HG03571 (cell line): ENCODE measurements around the gene CSTPP1.

Experiments used
- ATAC-seq: cut with Tn5 transposase; IDR thresholded peaks from one replicate; pipeline ENCODE4 v1.9.1; 2021; ENCODE audit not compliant: unreplicated experiment

Gene CSTPP1, protein sequence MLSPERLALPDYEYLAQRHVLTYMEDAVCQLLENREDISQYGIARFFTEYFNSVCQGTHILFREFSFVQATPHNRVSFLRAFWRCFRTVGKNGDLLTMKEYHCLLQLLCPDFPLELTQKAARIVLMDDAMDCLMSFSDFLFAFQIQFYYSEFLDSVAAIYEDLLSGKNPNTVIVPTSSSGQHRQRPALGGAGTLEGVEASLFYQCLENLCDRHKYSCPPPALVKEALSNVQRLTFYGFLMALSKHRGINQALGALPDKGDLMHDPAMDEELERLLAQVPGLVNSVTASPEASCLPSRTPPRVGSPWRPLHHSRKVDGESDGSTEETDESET

DNA sequence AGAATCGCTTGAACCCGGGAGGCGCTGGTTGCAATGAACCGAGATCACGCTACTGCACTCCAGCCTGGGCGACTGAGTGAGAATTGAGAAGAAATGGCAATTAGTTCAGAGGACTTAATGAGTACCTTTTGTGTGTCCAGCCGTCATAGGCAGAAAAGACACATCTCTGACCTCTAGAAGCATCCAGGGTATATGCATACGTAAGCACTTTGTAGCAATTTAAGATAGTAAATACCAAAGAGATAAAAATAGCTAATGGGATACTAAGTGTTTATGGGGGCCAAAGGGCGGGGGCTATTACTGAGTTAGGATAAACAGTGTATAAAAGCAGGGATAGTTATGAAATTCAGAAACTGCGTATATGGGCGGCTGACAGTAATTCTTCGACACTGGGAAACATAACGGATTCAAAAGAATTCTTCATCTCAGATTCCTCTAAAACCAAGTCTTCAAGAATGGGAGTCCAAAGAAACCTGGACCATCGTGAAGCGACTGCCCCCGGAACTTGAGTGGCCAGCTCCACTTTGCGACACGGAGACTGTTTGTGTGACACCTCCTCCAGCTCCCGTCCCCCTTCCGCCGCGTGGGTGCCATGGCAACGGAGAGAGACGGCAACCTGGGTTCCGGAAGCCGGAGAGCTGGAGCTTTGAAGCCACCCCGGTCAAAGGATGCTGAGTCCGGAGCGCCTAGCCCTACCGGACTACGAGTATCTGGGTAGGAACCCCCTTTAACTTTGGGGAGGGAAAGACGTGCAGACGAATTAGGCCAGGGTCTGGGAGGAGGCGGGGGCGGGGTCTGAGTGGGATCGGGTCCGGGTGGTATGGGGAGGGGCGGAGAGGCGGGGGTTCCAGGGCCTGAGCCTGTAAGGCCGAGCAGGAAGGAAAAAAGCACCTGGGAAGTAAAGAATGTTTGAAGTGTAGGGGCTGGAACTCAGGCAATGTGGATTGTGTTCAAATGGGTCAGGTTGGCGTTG, at the start of gene CSTPP1:
Gene CSTPP1 (plus strand): TSS at position 624 of the 973 bp plus-strand sequence. CDS start 45 bp downstream, at position 669.
- ATAC-seq, result peak; percentile 89

DNA sequence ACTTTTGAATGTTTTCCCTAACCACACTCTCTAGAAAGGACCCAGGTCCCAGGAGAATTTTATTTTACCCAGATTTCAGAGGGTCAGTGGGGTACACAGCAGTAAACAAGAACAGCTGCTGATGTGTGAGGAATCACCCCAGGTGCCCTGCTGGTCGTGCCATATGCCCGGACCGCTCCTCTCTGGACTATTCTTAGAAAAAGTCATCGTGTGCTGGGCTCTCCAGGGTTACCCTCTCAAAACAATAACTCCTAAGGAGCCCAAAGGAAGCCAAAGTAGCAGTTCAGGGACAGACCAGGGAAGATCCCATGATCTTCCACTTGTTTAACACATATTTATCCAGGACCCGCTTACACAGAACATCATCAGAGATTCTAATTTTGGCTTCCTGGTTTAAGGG, 47.9 kb upstream of the CSTPP1 start:
- no peak for ATAC-seq

DNA sequence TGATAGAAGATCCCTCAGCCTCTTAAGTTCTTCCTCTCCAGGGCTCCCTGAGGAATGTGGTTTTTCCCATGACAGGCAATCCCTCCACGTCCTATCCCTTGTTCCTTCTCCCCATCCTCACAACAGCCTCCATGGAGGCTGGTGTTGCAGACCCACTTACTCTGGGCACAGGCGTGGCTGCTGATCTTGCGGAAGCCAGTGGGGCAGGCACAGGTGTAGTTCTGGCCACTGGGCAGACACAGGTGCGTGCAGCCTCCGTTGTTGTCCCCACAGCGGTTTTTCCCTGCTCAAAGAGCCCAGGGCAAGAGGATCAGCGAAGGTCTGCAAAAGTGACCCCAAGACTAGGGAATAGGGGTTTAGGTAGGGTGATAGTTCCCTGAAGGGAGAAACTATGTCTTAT, 47.3 kb upstream of the CSTPP1 start:
- no peak for ATAC-seq

DNA sequence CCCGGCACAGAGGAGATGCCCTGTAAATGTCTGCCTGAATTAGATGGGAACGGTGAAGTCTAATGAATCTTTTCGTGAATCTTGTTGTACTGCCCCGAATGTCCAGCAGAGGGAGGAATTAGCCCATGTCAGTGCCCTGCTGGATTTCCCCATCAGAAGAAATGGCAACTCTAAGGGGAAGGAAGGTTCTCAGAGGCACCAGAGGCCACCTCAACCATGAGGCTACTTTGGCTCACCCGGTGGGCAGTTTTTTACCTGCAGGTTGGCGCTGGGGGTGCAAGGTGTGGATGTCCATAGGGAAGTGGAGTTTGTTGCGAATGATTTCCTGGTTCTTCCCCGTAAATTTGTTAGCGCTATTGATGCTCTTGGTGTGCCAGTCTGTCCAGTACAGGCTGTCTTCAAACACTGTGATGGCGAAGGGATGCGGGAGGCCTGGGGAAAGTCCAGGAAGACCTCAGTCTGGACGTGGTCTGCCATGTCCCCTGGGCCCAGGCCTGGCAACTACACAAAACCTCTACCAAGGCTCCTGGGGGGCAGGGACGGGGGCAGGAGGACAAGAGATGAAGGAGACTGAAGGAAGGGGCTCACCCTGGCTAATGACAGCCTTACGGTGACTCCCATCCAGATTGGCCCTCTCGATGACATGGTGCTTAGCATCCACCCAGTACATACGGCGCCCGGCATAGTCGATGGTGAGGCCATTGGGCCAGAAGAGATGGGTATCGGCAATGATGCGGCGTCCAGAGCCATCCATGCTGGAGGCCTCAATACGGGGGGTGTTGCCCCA, 46.7 kb upstream of the CSTPP1 start:
- no peak for ATAC-seq

DNA sequence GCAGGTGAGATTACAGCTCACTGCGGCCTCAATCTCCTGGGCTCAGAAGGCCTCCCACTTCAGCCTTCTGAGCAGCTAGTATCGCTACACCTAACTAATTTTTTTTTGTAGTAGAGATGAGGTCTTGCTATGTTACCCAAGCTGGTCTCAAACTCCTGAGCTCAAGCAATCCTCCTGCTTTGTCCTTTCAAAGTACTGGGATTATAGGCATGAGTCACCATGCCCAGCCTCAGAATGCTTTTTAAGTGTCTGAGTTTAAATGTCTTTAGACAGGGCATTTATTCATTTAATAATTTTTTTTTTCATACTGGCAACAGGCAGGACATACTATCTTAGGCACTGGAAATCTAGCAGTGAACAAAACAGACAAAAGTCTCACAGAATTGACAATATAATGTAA, 45.9 kb upstream of the CSTPP1 start:
- ATAC-seq, result no peak

DNA sequence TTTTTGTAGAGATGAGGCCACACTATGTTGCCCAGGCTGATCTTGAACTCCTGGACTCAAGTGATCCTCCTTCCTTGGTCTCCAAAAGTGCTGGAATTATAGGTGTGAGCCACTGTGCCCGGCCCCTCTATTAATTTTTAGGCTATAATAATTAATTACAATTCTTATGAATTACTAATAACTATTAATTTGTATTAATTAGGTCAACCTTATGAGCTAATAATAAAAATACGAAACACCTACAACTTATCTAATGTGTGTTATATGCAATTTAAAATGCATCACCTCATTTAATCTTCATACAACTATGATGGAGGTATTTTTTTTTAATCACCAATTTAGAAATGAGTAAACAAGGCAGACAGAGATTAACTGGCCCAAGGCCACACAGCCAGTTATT, 44.5 kb upstream of the CSTPP1 start:
- no peak for ATAC-seq

DNA sequence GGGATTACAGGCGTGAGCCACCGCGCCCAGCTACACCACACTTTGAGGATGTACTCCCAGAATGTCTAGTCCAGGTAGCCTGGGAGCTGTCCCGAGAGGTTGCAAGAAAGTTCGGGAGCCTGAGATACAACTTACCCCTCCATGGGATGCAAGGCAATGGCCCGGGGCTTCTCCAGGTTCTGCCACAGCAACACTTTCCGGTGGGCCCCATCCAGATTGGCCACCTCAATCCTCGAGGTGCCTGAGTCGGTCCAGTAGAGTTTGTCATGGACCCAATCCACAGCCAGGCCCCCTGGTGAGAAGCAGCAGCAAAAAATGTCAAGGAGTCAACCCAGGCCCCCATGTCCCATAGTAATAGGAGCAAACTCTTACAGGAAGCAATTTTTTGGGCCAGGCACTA, 43.7 kb upstream of the CSTPP1 start:
- no peak for ATAC-seq

DNA sequence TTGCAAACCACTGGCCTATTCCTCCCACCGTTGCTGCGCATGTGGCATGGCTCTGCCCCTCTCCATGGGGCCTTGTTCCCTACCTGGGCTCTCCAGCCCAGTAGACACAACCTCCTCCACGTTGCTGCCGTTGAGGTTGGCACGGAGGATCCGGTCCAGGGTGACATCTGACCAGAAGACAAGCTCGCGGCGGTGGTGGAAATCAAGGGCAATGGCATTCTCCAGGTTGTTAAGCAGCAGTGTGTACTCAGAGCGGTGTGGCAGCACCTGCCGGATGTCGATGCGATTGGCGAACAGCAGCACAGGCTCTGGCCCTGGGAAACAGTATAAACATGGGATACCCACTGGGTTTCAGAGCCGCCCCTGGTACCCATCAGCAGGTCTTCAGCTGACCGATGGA, 42.1 kb upstream of the CSTPP1 start:
- ATAC-seq, result no peak

DNA sequence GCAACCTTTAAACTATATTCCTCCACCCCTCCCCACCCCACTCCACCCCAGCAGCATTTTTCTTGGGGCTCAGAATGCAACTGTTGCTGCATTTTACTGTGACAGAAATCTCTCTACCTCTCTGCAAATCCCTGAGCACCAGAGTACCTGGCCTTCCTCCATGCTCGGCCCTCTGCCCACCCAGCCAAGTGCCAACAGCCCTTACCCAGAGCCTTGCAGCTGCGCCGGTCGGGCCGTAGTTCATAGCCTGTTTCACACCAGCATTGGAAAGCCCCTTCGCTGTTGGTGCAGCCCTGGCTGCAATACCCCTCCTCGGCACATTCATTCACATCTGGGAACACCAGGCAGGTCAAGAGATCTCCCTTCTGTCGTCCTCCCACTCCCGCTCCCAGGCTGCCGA, 41.6 kb upstream of the CSTPP1 start:
- ATAC-seq, result no peak

DNA sequence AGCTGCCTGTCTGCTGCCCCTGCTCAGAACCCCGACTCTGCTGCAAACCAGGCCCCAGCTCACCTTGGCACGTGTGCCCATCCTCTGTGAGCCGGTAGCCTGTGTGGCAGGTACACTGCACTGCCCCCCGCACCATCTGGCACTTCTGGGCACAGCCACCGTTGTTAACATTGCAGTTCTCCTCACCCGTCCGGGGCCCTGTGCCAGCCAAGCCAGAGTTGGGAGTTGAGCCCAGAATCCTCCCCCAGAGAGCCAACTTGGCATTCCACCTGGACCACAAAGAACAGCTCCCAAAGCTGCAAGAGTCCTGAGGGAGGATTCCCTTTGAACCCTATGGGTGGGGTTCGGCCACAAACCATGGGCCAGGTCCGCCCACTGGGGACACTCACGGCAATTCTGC, 40.7 kb upstream of the CSTPP1 start:
- ATAC-seq, result no peak

DNA sequence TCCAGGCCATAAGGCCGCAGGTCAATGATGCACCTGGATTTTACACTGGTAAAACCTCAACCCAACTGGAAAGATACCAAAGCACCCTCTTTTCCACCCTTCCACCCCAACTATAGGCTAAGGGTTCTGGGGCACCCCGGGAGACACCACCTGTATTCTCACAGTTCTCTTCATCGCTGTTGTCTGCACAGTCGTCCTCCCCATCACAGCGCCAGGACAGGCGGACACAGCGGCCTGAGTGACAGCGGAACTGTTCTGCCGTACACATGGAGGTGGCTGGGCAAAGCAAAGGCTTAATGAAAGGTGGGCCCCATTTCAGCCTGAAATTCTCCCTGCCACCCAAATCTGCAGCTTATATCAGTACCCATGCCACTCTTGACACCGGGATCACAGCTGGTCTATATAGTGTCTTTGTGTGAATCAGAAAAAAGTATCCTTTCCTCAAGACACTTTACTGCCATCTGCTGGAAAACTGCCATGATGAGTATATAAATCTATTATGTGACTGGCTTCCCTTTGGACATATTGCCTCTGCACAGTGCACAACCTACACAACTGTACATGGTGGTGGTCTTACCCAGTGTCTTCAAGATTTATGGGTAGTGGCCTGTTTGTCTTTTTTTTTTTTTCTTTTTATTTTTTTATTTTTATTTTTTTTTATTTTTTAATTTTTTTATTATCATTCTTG, 39.7 kb upstream of the CSTPP1 start:
- no peak for ATAC-seq

DNA sequence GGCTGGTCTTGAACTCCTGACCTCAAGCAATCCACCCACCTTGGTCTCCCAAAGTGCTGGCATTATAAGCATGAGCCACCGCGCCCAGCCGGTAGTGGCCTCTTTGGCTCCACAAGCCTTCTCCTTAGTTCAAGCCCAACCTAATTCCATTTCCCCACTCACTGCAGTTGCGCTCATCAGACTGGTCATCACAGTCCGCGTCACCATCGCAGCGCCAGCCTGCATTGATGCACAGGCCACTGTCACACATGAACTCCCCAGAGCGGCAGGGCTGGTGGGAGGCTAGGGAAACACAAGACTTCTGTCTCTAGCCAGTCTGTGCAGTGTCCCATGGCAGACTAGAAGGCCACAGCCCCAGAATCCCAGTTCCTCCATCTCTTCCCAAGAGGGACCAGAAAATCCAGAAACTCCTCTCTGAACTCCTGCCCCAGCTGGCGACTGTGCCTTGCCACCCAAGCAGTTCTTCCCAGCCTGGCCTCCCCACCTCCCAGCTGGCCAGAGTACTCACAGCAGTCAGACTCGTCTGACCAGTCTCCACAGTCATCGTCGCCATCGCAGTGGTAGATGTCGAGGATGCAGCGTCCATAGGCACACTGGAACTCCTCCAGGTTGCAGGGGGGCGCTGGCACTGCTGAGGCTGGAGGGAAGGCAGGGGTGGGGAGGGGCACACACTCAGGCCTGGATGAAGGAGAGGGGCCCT, 38.0 kb upstream of the CSTPP1 start:
- ATAC-seq, result no peak

DNA sequence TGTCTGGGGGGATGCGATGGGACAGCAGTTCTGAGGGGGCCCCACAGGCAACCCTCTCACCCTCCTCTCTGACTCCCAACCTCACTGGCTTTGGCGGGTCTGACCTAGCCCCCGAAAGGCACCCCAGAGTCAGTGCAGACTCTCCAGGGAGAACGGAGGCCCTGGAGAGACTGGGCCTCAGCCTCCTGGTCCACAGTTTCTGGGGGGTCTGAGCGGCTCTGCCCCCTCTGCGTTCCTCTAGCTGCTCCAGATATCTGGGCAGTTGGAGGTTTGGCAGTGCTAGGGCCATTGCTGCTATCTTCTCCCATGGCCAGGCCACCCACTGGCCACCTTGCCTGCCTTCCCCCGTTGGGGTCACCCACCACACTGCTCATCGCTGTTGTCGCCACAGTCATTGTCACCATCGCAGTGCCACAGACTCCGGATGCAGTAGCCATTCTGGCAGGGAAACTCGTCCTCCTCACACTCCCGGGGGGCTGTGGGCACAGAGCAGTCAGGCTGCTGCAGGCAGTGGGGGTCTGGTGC, 37.0 kb upstream of the CSTPP1 start:
- ATAC-seq, result no peak

DNA sequence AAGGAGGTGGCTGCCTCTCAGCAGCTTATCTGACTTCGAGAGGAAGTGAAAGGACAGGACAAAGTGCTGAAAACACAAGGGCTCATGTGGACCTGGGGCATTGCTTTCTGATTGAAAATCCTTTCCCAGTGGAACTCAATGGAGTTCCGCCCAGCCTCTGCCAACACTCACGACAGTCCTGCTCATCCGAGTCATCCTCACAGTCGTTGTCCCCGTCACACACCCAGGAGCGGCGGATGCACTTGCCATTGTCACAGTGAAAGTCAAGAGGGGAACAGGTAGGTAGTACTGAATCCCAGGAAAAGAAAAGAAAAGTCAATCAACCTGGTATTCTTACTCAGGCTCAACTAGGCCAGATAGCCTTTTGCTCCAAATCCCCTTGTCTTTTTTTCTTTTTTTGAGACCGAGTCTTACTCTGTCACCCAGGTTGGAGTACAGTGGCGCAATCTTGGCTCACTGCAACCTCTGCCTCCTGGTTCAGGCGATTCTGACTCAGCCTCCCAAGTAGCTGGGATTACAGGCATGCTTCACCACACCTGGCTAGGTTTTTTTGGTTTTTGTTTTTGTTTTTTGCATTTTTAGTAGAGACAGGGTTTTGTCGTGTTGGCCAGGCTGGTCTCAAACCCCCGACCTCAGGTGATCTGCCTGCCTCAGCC, 36.3 kb upstream of the CSTPP1 start:
- no peak for ATAC-seq

DNA sequence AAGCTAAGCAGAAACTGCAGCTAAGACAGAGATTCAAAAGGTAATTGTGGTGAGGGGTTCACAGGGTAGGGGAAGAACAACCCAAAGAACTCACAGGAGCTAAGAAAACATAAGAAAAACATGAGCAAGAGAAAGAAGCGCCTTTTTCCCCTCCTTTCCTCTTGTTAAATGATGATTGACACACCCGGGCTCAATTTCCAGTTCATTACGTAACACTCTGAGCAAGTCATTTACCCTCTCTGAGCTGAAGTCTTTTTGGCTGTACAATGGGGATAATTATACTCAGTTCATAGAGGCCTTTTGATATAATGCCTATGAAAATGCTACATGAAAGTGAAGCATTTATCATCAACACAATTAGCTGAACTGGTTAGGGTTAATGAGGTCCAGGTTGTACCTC, 35.4 kb upstream of the CSTPP1 start:
- ATAC-seq, result no peak

DNA sequence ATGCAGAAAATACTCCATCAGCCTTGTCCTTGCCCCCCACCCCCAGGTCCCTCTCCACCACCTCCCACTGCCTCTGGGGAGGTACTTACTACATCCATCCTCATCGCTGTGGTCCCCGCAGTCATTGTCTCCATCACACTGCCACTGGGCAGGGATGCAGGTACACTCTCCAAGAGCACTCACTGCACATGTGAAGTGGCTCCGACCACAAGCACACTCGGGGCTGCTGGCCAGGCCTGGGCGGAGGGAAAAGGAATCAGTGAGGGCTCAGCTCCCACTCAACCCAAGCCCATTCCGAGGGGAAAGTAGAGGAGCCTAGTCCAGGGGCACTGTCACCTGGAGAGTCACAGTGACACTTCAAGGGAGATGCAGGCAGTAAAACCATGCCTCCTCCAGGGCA, 33.9 kb upstream of the CSTPP1 start:
- no peak for ATAC-seq

DNA sequence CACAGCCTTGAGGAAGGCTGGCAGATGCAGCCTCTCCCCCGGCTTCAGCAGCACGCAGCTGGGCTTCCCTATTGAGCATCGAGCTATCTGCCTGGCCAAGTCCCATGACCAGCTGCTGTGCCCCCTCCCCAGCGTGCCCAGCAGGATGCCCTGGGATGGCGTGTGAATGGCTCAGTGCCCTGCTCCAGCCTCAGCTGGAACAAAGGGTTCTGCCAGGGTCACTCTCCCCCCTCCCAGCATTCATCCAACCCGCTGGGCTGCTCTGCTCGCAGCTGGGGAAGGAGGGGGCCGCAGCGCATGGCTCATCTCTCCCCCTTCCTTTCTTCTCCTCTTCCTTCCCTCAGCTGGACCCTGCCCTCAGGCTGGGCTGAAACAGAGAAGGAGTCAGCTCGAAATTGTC, 32.7 kb upstream of the CSTPP1 start:
- ATAC-seq, result no peak

DNA sequence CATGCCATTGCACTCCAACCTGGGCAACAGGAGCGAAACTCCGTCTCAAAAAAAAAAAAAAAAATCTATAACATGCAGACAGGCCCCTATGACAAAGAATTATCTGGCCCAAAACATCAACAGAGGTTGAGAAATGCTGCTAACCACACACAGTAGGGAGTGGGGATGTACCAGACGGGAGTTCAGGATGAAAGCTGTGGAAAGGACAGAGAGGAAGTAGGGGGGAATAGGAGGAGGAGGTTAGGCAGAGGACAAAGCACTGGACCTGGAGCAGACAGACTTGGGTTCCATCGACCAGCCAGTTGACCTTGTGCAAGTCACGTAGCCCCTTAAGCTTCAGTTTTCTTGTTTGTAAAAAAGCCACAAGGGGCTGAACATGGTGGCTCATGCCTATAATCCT, 30.8 kb upstream of the CSTPP1 start:
- ATAC-seq, result no peak

DNA sequence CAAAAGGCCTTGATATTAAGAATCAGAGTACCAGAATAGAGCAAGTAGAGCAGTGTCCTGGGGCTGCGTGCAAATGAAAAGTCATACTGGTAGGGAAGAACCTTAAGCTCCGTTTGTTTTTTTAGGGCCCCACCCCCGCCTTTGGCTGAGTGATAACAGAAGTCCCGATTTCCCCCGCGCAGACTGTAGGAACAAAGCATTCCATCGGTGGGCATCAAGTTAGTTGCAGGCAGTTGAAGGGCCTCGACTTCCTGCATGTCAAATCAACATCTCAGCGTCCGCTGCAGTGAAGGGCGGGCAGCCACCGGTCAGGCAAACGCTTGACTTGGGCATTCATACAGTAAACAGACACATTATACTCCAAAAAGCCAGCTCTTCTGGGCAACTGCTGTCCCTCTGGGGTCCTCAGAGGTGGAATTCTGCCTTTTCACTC, 29.9 kb upstream of the CSTPP1 start:
- no peak for ATAC-seq
